Astrocyte of the hippocampus (primary cell): ENCODE data around the gene EVA1B.

Source experiments
- DNase-seq: peaks from one replicate; pipeline ENCODE4 v3.0.0; 2011; ENCODE audit warnings: low read depth, low spot score

The EVA1B gene

DNA sequence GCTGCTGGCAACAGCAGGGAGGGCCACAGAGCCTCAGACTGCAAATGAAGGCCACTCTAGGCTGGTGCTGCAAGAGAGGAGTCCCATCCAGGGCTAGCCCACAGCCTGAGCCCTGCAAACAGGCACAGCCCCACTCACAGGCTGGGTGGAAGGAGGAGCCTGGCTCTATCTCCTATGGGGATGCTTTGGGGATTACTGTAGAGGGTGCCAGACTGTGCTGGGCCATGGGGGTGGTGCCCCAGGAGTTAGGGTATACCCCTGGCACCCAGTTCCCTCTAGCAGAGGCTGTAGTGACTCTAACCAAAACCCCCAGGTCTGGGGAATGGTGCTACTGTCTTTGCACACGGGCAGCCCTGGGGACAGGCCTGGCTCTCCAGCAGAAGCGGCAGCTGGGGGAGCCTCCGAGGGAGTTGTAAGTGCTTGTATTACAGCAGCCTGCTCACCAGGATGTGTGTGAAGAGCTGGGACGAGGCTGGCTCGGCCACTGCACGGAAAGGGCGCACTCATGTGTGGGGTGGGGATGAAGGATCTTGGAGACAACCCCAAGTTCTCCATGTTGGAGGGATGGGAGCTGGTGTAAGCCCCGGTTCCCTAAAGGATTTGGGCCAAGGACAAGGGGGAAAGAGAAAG, 23.4 kb upstream of the EVA1B start:
- no peak for DNase-seq

- DNase-seq, result no peak
Observed at GRCh38 chr1:36345353-36345752, 21.9 kb upstream of the EVA1B start.

GRCh38 chr1:36344395-36344680, 20.9 kb upstream of the EVA1B start:
- DNase-seq, result no peak

DNA sequence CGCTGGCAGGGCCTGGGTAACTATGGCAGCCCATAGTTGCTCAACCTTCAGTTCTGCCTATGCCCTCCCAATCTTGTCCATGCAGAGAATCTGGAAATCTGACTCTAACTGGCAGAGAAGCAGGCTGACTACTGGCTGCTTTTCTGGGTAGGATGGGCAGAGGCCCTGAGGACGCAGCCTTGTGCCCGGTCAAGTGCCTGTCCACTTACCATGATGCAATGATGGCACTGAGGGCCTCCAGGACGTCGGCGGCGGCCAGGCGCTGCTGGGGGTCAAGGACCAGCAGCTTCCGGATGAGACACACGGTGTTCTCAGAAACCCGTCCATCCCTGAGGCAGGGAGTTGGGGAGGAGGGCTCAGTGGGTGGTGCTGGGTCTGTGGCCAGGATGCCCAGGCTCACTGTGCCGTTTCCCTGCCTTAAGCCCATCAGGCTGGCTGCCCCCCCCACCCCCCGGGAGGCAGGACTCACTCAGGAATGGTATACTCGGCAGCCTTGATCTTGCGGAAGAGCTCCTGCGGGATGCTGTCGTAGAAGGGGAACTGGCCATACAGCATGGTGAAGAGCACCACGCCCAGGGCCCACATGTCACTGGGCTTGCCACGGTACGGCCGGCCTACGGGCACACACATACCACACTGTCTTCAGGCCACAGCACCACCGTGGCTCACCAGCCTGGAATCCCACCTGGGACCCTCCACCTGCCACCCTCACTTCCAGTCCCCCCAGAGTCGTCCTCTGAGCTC, 20.4 kb upstream of the EVA1B start:
- no peak for DNase-seq

DNA sequence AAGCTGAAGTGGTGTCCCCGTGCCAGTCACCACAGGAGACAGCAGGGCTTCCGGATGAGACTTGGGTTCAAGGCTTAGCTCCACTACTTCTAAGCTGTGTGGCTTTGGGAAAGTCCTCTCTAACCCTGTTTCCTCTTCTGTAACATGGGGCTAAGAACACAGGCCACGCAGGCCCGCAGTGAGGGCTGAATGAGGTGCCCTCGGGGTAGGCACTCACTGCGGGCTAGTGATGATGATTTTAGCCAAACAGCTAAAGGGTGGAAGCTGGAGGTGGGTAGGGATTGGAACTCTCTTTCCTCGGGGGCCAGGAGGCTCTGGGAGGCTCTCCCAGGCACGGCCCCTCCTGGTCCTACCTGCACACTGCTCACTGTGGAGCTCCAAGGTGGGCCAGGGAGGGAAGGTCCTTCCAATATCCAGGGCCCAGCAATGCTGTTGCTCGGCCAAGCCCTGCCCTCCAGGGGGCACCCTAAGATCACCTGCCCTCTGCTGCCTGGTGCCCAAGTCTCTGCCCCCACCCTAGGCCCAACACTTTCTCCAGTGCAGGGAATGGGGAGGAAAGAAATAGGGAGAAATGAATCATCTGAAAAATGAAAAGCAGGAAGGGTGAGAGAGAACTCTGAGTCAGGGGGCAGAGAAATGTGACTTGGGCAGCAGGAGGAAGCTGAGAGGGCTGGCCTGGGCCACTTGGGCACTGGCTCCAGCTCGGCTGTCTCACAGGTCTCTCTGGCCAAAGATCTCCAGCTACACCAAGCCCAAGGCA, 19.2 kb upstream of the EVA1B start:
- DNase-seq, result peak; percentile 75

DNA sequence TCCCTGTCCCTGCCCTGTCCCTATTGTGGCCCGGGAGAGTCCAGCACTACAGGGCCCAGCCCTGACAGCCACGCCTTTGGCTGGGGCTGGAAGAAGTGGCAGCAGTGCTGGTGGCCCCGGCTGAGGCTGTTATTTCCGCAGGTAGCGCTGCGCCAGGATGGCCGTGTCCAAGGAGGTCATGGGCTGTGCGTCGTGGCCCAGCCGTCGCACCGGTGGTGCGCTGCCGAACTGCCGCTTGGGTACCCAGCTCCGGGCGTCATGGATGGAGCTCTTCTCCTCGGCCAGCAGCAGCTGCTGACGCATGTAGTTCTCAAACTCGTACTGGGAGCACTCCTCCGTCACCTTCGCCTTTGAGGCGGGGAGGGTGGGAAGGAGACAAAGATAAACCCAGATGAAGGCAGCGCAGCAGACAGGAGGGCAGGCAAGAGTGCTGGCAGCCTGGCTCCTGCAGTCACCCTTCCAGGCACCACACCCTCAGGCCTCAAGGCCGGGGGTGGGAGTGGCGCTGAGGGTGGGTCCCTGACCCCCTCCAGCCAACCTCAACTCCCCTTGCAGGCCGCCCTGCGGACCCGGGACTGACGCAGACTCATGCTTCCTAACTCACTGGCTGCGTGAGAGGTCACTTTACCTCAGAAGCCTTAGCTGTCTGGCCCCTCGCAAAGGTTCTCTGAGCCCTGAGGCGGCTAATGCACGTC, 18.3 kb upstream of the EVA1B start:
- no peak for DNase-seq

DNA sequence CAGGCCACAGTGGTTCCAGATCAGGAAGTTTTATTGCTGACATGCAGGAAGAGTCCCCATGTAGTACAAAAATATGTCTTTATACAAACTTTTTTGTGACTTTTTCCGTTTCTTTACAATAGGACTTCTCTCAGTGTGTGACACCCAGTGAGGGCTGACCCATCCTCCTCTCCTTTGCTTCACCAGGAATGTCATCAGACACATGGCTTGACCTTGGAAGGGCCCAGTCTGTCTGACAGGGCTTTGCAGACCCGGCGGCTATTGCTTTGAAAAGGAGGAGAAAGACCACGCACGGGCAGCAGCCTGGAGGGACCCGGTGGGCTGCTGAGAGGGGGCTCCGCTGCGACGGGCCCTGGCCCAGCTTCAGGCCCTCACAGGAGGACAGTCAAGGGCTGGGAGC, 16.2 kb upstream of the EVA1B start:
- DNase-seq, result no peak

DNA sequence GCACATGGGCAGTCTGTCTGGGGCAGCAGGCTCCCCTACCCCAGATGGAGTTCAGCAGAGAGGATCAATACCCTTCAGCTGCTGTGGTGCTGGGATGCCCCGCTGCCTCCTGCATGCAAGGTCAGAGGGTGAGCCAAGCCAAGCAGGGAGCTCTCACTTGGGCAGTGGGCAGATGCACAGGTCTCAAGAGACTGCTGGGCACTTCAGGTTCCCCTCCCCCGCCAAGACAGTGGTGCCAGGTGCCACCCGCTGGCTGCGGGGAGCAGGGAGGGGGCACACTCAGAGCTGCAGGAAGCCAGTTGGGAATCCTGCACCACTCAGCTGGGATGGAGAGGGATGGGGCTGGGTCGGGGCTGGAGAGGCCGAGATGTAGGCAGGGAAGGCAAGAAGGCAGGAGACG, 15.8 kb upstream of the EVA1B start:
- no peak for DNase-seq

DNA sequence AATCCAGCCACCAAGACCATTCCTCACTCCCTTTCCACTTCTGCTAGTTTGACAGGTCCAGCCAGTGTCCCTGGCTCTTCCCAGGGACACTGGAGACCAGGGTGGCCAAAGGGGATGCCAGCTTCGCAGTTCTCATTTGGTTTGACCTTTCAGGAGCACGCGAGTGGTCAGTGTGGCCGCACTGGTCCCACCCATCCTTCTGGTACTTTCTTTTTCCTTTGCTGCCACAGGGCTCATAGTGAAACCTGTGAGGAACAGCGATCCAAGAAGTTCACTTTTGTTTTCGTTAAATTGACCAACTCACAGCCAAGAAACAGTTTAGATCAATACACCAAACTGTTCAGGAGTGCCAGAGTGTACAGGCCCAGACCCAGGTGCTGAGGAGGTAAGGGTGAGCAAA, 14.4 kb upstream of the EVA1B start:
- no peak for DNase-seq

- no peak for DNase-seq
Observed at GRCh38 chr1:36330940-36331339, 7.5 kb upstream of the EVA1B start.

DNA sequence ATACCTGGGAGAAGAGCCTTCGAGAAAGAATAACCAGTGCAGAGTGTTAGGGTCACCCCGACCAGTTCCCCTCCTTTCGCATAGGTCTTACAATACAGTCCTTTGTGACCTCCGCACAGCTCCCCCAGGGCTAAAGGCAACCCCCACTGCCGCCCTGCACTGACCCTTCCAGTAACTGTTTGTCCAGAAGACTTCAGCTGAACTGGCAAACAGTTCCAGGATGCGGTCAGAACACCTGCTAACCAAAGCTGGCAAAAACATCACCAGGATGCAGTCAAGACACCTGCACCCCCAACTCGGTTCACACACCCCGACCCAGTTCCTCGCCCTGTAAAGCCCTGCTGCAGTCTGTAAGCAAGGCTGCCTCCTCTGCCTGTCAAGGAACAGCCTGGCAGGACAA, 6.4 kb upstream of the EVA1B start:
- DNase-seq, result no peak

GRCh38 chr1:36328713-36329112, 5.3 kb upstream of the EVA1B start:
- DNase-seq, result no peak

- DNase-seq, result no peak
Observed at GRCh38 chr1:36328088-36328480, 4.6 kb upstream of the EVA1B start.

GRCh38 chr1:36327421-36328087, 4.1 kb upstream of the EVA1B start:
- no peak for DNase-seq

- no peak for DNase-seq
Observed at GRCh38 chr1:36326499-36326898, 3.1 kb upstream of the EVA1B start.

- DNase-seq, result peak; percentile 29
Observed at GRCh38 chr1:36324353-36324703, 883 bp upstream of the EVA1B start.

DNA sequence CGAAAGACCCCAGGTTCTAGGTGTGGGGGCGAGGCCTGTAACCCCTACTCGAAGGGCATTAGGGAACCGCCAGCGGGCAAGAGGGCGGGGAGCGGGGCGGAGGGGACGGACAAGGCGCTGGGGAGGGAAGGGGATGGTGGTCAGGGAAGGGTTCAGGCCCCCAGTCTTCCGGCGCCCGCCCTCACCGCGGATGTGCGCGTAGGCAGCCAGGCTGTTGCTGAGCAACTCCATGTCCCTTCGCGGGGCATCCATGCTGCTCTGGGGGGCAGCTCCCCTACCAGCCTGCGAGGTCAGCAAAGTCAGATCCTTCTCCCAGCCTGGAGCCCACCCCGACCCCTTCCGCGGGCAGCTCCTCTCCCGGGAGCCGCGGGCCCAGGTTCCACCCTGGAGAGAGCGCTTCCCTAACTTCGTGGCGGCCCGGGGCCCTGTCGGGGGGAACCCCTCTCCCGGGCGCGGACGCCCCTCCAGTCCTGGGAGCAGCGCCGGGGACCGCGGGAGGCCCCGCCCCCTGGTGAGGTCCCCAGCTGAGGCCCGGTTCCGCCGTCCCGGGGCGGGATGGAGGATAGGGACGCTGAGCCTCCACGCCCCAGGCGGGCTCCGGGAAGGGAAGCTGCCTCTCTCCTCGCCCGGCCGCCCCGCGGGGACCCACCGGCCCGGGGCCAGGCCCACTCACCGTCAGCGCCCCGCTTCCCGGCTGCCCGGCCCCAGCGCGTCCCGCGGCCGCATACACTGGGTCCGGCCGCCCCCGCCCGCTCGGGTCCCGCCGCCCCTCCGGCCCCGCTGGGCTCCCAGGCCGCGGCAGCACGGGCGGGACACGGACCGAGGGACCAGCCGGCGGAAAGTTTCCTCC, 434 bp downstream of the EVA1B start:
- peak; percentile 77 for DNase-seq

DNA sequence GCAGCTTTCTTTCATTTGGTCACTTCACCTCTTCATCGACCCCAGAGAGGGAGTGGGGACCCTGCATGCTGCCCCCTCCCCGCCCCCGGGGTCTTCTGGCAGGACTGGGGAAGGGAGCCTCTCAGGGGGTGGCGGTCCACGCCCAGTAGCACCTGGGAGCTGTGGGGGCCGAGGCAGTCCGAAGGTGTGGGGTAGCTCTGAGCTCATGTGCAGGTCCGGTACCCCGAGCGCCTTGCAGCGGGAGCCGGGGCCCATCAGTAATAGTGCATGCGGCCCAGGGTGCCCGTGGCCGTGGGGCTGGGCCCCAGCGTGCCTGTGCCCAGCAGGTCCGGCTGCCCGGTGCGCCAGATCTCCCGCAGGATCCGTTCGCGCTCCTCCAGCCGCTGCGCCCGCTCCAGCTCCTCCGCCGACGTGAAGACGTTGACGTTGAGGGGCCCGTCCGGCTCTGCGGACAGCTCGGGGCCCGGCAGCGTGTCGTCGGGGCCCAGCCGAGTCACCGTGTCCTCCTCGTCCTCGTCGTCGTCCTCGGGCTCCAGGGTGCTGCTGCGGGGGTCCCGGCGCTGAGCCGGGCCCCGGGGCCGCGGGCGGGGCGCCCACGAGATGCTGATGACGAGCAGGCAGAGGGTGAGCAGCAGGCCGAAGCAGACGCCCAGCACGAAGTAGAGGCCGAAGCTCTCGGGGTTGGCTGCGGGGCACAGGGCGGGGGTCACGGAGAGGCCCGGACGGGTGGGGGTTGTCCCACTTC, 1.2 kb downstream of the EVA1B start:
- peak; percentile 53 for DNase-seq

- DNase-seq, result peak; percentile 68
Observed at GRCh38 chr1:36321119-36321951, 2.1 kb downstream of the EVA1B start.

DNA sequence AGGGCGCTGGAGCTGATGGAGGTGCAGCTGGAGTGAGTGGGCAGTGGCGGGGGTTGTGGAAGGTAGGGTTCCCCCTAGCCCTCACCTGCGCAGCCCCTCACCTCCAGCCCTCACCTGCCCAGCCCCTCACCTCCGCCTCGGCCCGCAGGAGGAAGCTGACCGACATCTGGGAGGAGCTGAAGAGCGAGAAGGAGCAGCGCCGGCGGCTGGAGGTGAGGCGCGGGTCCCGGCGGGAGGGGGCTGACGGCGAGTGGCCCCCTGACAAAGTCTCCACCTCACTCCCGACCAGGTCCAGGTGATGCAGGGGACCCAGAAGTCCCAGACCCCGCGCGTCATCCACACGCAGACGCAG, 2.7 kb downstream of the EVA1B start:
- no peak for DNase-seq
